ENCODE results near the gene CUX1.

DNA sequence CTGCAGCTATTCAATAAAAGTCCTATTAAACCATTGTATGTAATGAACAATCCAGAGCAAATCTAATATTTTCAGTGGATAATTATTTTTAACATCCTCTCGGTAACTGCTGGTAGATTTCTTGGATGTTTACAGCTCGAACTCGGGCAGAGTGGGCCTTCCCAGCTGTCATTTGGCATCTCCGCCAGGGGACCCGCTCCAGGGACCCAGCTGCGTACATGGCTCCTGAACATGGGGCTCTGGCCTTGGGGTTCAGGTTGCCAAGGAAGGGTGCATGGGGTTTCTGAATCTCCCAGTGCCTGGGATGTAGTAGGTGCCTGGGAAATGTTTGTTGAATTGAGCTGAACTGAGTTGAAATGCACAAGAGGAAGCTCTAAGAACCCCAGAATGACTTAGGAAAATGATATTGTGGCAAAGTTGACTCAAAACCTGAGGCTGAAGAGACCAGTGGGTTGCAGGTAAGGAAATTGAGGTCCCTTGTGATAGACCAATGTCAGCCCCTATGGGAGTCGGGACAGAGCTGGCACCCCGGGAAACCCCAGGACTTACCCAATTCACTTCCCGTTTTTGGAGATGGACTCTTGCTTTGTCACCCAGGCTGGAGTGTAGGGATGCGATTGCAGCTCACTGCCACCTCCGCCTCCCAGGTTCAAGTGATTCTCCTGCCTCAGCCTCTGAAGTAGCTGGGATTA lies 228.4 kb downstream of the CUX1 start:
- TF ChIP-seq, protein P1, sequence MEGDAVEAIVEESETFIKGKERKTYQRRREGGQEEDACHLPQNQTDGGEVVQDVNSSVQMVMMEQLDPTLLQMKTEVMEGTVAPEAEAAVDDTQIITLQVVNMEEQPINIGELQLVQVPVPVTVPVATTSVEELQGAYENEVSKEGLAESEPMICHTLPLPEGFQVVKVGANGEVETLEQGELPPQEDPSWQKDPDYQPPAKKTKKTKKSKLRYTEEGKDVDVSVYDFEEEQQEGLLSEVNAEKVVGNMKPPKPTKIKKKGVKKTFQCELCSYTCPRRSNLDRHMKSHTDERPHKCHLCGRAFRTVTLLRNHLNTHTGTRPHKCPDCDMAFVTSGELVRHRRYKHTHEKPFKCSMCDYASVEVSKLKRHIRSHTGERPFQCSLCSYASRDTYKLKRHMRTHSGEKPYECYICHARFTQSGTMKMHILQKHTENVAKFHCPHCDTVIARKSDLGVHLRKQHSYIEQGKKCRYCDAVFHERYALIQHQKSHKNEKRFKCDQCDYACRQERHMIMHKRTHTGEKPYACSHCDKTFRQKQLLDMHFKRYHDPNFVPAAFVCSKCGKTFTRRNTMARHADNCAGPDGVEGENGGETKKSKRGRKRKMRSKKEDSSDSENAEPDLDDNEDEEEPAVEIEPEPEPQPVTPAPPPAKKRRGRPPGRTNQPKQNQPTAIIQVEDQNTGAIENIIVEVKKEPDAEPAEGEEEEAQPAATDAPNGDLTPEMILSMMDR (IDR thresholded peaks at IDR 0.05) = no peak
- TF ChIP-seq POLR2A (IDR thresholded peaks at IDR 0.05) = no peak

All from ovary (tissue), 3 donors.